Suprapubic skin (tissue), 4 donors: ENCODE results near the gene G6PC1. TPM values are rescaled to one million over a fixed set of nuclear protein-coding genes. Genes with fewer than 3 reads are reported as not detected.
"Not testable (repeated sequence)": the region's sequence is repeated elsewhere in the genome, so short reads cannot be mapped to it uniquely, and the experiment has no call there.

ENCODE experiments used
- DNase-seq, 2 donors: peaks; one replicate each; pipeline ENCODE4 v3.0.0-alpha.2; 2019; ENCODE audit warnings: low spot score in 2 of 2
- H3K27ac ChIP-seq: fragments of 200-600 bp; sonication (generic); one replicate; pipeline ENCODE4 v1.5.1; 2019
- H3K27me3 ChIP-seq: fragments of 200-600 bp; sonication (generic); one replicate; pipeline ENCODE4 v1.5.1; 2019
- H3K36me3 ChIP-seq: fragments of 200-600 bp; sonication (generic); one replicate; pipeline ENCODE4 v1.5.1; 2019
- H3K4me1 ChIP-seq: fragments of 200-600 bp; sonication (generic); one replicate; pipeline ENCODE4 v1.5.1; 2019
- H3K4me3 ChIP-seq: fragments of 200-600 bp; sonication (generic); one replicate; pipeline ENCODE4 v1.5.1; 2019; ENCODE audit warnings: mild to moderate bottlenecking
- H3K9me3 ChIP-seq: fragments of 200-600 bp; sonication (generic); one replicate; pipeline ENCODE4 v1.5.1; 2019
- EP300 ChIP-seq: sonication (generic); formaldehyde crosslinking; IDR thresholded peaks from one replicate; pipeline ENCODE4 v1.6.1; 2017; ENCODE audit warnings: antibody characterized with exemption
- POLR2A ChIP-seq, 2 donors: fragments of 450-650 bp; IDR thresholded peaks; one replicate each; pipeline ENCODE4 v1.6.1; 2017; ENCODE audit warnings: antibody characterized with exemption in 2 of 2, mild to moderate bottlenecking in 2 of 2, moderate library complexity in 2 of 2
- POLR2AphosphoS5 ChIP-seq, 3 donors: sonication (generic); formaldehyde crosslinking; IDR thresholded peaks; one replicate each; pipeline ENCODE4 v1.6.1; 2017; ENCODE audit warnings: antibody characterized with exemption in 3 of 3
- WGBS: methylation state at CpG from one replicate; pipeline ENCODE4 v1.1.5; 2018; 5-methylcytosine and 5-hydroxymethylcytosine counted together
- total RNA-seq, 4 donors: library from RNA; depleted of rRNA; stranded (reverse); fragments of >200 nt; gene quantifications; one replicate each; pipeline ENCODE4 v1.1.0, GENCODE V29; 2016
- TF ChIP-seq, protein P1 (sequence below), 2 donors: fragments of 200-600 bp in 1 of 2; fragments of 450-650 bp in 1 of 2; sonication (generic) in 1 of 2; IDR thresholded peaks; one replicate each; pipeline ENCODE4 v1.5.1; 2016 to 2019; ENCODE audit warnings: antibody characterized with exemption in 2 of 2, mild to moderate bottlenecking in 1 of 2, moderate library complexity in 1 of 2

Gene G6PC1
- not detected for total RNA-seq

DNA sequence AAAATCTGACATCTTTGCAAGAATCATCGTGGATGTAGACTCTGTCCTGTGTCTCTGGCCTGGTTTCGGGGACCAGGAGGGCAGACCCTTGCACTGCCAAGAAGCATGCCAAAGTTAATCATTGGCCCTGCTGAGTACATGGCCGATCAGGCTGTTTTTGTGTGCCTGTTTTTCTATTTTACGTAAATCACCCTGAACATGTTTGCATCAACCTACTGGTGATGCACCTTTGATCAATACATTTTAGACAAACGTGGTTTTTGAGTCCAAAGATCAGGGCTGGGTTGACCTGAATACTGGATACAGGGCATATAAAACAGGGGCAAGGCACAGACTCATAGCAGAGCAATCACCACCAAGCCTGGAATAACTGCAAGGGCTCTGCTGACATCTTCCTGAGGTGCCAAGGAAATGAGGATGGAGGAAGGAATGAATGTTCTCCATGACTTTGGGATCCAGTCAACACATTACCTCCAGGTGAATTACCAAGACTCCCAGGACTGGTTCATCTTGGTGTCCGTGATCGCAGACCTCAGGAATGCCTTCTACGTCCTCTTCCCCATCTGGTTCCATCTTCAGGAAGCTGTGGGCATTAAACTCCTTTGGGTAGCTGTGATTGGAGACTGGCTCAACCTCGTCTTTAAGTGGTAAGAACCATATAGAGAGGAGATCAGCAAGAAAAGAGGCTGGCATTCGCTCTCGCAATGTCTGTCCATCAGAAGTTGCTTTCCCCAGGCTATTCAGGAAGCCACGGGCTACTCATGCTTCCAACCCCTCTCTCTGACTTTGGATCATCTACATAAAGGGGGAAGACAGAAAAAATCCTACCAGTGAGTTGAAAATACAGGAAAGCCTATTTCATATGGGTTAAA lies at the start of gene G6PC1:
Gene G6PC1 (plus strand): TSS at position 340 of the 872 bp plus-strand sequence. CDS start 78 bp downstream, at position 418.
- Histone ChIP-seq H3K4me3 (no peak within 1 kb of the TSS), H3K27me3 (no peaks in the 10 kb centered on the region), H3K9me3 (no peaks in the 10 kb centered on the region), H3K27ac (no peak within 1 kb of the TSS), H3K36me3 (no peaks in the 10 kb centered on the region), H3K4me1 (no peaks in the 10 kb centered on the region)
- no peak for TF ChIP-seq POLR2A (IDR thresholded peaks at IDR 0.05)
- TF ChIP-seq, protein P1, sequence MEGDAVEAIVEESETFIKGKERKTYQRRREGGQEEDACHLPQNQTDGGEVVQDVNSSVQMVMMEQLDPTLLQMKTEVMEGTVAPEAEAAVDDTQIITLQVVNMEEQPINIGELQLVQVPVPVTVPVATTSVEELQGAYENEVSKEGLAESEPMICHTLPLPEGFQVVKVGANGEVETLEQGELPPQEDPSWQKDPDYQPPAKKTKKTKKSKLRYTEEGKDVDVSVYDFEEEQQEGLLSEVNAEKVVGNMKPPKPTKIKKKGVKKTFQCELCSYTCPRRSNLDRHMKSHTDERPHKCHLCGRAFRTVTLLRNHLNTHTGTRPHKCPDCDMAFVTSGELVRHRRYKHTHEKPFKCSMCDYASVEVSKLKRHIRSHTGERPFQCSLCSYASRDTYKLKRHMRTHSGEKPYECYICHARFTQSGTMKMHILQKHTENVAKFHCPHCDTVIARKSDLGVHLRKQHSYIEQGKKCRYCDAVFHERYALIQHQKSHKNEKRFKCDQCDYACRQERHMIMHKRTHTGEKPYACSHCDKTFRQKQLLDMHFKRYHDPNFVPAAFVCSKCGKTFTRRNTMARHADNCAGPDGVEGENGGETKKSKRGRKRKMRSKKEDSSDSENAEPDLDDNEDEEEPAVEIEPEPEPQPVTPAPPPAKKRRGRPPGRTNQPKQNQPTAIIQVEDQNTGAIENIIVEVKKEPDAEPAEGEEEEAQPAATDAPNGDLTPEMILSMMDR (IDR thresholded peaks at IDR 0.05), result no peak
- no peak for TF ChIP-seq EP300
- no peak for TF ChIP-seq POLR2AphosphoS5 (IDR thresholded peaks at IDR 0.05)
- 79% methylated on average over 12 of the region's 12 CpGs for WGBS
- no peak for DNase-seq

DNA sequence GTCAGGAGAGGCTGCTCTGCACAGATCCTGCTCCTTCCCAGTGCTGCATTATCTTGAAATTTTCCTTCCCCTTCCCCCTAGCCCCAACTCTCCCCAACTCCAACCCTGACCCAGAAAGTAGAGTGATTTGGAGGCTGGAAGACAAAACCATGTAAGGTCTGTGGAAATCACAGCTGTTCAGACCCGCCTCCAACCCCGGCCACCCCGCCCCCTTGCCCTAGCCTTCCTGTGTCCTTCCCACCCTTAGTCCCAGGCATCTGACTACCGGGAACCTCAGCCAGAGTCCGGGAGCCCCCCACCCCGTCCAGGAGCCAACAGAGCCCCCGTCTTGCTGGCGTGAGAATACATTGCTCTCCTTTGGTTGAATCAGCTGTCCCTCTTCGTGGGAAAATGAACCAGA lies 49.6 kb upstream of the G6PC1 start, which contains the start of gene AOC3:
Gene AOC3 (plus strand): TSS at position 246 of the 400 bp plus-strand sequence. CDS start 145 bp downstream, at position 391.
- Histone ChIP-seq H3K36me3 (no peaks in the 10 kb centered on the region), H3K9me3 (no peaks in the 10 kb centered on the region), H3K4me3 (peak within 1 kb of the TSS; percentile 33), H3K27ac (no peak within 1 kb of the TSS), H3K4me1 (peaks cover 24% of the 10 kb centered on the region), H3K27me3 (no peaks in the 10 kb centered on the region)
- DNase-seq, result no peak
- WGBS, result 30% methylated on average over 9 of the region's 9 CpGs
- TF ChIP-seq, protein P1 (IDR thresholded peaks at IDR 0.05), result no peak
- TF ChIP-seq EP300, result no peak
- no peak for TF ChIP-seq POLR2AphosphoS5 (IDR thresholded peaks at IDR 0.05)
- no peak for TF ChIP-seq POLR2A (IDR thresholded peaks at IDR 0.05)

DNA sequence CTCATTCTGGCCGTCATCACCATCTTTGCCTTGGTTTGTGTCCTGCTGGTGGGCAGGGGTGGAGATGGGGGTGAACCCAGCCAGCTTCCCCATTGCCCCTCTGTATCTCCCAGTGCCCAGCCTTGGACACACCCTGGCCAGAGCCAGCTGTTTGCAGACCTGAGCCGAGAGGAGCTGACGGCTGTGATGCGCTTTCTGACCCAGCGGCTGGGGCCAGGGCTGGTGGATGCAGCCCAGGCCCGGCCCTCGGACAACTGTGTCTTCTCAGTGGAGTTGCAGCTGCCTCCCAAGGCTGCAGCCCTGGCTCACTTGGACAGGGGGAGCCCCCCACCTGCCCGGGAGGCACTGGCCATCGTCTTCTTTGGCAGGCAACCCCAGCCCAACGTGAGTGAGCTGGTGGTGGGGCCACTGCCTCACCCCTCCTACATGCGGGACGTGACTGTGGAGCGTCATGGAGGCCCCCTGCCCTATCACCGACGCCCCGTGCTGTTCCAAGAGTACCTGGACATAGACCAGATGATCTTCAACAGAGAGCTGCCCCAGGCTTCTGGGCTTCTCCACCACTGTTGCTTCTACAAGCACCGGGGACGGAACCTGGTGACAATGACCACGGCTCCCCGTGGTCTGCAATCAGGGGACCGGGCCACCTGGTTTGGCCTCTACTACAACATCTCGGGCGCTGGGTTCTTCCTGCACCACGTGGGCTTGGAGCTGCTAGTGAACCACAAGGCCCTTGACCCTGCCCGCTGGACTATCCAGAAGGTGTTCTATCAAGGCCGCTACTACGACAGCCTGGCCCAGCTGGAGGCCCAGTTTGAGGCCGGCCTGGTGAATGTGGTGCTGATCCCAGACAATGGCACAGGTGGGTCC lies 49.0 kb upstream of the G6PC1 start:
- H3K27me3 ChIP-seq, H3K36me3 ChIP-seq, DNase-seq, H3K27ac ChIP-seq, H3K9me3 ChIP-seq: not testable (repeated sequence)
- peaks cover 18% of the 10 kb centered on the region for H3K4me1 ChIP-seq
- H3K4me3 ChIP-seq, result peak overlapping the region; percentile 33
- WGBS, result 73% methylated on average over 4 of the region's 28 CpGs

DNA sequence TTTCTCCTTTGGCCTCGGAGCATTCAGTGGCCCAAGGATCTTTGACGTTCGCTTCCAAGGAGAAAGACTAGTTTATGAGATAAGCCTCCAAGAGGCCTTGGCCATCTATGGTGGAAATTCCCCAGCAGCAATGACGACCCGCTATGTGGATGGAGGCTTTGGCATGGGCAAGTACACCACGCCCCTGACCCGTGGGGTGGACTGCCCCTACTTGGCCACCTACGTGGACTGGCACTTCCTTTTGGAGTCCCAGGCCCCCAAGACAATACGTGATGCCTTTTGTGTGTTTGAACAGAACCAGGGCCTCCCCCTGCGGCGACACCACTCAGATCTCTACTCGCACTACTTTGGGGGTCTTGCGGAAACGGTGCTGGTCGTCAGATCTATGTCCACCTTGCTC lies 48.2 kb upstream of the G6PC1 start:
- Histone ChIP-seq H3K9me3 (no peaks in the 10 kb centered on the region), H3K27ac (peak overlapping the region; percentile 17), H3K36me3 (no peaks in the 10 kb centered on the region), H3K4me3 (peak overlapping the region; percentile 33), H3K4me1 (peaks cover 12% of the 10 kb centered on the region), H3K27me3 (no peaks in the 10 kb centered on the region)
- 87% methylated on average over 8 of the region's 15 CpGs for WGBS
- TF ChIP-seq POLR2A (IDR thresholded peaks at IDR 0.05), result no peak
- TF ChIP-seq EP300, result no peak
- TF ChIP-seq, protein P1 (IDR thresholded peaks at IDR 0.05), result no peak
- no peak for TF ChIP-seq POLR2AphosphoS5 (IDR thresholded peaks at IDR 0.05)
- no peak for DNase-seq

DNA sequence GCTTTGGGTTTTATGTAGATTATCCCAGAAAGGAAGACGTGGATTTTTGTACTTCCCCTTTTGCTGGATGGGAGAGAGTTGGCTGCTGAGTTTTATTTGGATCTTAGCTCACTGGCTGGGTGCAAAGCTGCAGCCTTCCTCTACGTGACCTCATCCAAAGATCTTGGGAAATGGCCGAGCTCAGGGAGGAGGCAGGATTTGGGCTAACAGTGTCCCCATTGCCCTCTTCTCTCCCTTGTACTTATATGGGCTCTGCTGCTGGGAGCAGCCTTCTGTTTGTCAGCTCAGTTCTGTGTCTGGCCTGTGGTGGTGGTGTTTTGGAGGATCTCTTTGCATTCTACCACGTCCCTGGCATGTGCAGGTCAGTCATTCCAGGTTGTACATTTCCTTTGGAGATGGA lies 47.6 kb upstream of the G6PC1 start:
- H3K27ac ChIP-seq, result peak overlapping the region; percentile 17
- H3K27me3 ChIP-seq, result no peaks in the 10 kb centered on the region
- H3K36me3 ChIP-seq, result no peaks in the 10 kb centered on the region
- H3K9me3 ChIP-seq, result no peaks in the 10 kb centered on the region
- H3K4me3 ChIP-seq, result peak overlapping the region; percentile 33
- peak in 1 of 2 donors; percentile 26 for DNase-seq
- peaks cover 12% of the 10 kb centered on the region for H3K4me1 ChIP-seq
- WGBS, result 64% methylated on average over 4 of the region's 4 CpGs
- no peak for TF ChIP-seq EP300
- TF ChIP-seq, protein P1 (IDR thresholded peaks at IDR 0.05), result no peak
- TF ChIP-seq POLR2AphosphoS5 (IDR thresholded peaks at IDR 0.05), result no peak
- no peak for TF ChIP-seq POLR2A (IDR thresholded peaks at IDR 0.05)
